BE2C (cell line): ENCODE measurements around the gene CARD10.

Source experiments
- DNase-seq: peaks from one replicate; pipeline ENCODE4 v3.0.0-alpha.2; 2020
- H3K27me3 ChIP-seq: fragments of 250-450 bp; sonication (Bioruptor Pico); 2 replicates; pipeline ENCODE4 v1.5.1; 2020; ENCODE audit warnings: mild to moderate bottlenecking
- H3K36me3 ChIP-seq: fragments of 250-450 bp; sonication (Bioruptor Pico); 2 replicates; pipeline ENCODE4 v1.5.1; 2020; ENCODE audit warnings: mild to moderate bottlenecking
- H3K4me1 ChIP-seq: fragments of 250-450 bp; sonication (Bioruptor Pico); 2 replicates; pipeline ENCODE4 v1.5.1; 2020
- H3K4me3 ChIP-seq: 2 replicates; pipeline ENCODE4 v1.5.1; 2011; ENCODE audit warnings: low read depth, low read length
- H3K9me3 ChIP-seq: fragments of 250-450 bp; sonication (Bioruptor Pico); 2 replicates; pipeline ENCODE4 v1.5.1; 2020
- TF ChIP-seq, protein P1 (sequence below): IDR thresholded peaks from 2 replicates; pipeline ENCODE4 v1.5.1; 2012; ENCODE audit warnings: mild to moderate bottlenecking, low read depth, low read length

CARD10 gene

GRCh38 chr22:37561212-37562048, 42.2 kb upstream of the CARD10 start:
- Histone ChIP-seq H3K4me3 (peak overlapping the region; percentile 33), H3K9me3 (no peaks in the 10 kb centered on the region), H3K36me3 (no peaks in the 10 kb centered on the region), H3K27me3 (peaks cover 22% of the 10 kb centered on the region), H3K4me1 (no peaks in the 10 kb centered on the region; the same call in 1 of the 2 replicates)
- peak; percentile 84 for DNase-seq
- TF ChIP-seq, protein P1, sequence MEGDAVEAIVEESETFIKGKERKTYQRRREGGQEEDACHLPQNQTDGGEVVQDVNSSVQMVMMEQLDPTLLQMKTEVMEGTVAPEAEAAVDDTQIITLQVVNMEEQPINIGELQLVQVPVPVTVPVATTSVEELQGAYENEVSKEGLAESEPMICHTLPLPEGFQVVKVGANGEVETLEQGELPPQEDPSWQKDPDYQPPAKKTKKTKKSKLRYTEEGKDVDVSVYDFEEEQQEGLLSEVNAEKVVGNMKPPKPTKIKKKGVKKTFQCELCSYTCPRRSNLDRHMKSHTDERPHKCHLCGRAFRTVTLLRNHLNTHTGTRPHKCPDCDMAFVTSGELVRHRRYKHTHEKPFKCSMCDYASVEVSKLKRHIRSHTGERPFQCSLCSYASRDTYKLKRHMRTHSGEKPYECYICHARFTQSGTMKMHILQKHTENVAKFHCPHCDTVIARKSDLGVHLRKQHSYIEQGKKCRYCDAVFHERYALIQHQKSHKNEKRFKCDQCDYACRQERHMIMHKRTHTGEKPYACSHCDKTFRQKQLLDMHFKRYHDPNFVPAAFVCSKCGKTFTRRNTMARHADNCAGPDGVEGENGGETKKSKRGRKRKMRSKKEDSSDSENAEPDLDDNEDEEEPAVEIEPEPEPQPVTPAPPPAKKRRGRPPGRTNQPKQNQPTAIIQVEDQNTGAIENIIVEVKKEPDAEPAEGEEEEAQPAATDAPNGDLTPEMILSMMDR: peak; percentile 81

DNA sequence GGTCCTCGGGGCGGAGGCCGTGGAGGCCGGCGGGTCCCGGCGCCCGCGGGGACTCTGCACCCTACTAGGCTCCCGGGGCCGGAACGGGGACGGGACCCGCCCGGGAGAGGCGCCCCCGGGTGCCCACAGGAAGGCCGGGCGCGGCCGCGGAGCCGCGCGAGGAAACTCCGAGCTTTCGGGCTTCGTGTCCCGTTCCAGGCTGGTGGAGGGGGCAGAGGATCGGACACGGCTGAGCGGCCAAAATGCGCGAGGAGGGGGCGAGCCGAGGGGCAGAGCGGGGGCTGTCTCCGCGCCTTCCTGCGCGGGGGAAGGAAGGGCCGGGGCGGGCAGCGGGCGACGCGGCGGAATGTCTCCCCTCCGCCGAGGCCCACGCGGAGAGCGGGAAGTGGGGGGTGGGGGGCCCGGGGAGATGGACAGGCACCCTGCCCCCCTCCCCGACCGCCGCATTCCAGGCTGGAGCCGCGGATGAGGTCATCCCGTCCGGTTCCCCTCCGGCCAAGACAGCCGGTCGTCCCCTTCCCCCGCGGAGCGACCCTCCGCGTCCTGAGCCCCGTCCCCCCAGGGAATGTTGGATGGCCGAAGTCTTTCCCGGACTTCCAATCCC, 41.5 kb upstream of the CARD10 start:
- DNase-seq: no peak
- no peaks in the 10 kb centered on the region for H3K36me3 ChIP-seq
- no peaks in the 10 kb centered on the region for H3K9me3 ChIP-seq
- TF ChIP-seq, protein P1: no peak
- H3K27me3 ChIP-seq: peaks cover 22% of the 10 kb centered on the region
- peak overlapping the region; percentile 33 for H3K4me3 ChIP-seq
- H3K4me1 ChIP-seq: no peaks in the 10 kb centered on the region; the same call in 1 of the 2 replicates

- Histone ChIP-seq H3K9me3 (no peaks in the 10 kb centered on the region), H3K36me3 (no peaks in the 10 kb centered on the region), H3K27me3 (peaks cover 22% of the 10 kb centered on the region), H3K4me3 (peak within 1 kb of the TSS; percentile 33), H3K4me1 (no peaks in the 10 kb centered on the region; the same call in 1 of the 2 replicates)
- TF ChIP-seq, protein P1: no peak
- DNase-seq: peak; percentile 33
Observed at GRCh38 chr22:37559901-37560607, 40.8 kb upstream of the CARD10 start, which contains the start of gene CDC42EP1. TSS of gene CDC42EP1 (plus strand) at chr22:37560480. CDS start at chr22:37566350, 5,870 bp downstream.

GRCh38 chr22:37559521-37559900, 40.3 kb upstream of the CARD10 start:
- no peak for DNase-seq
- Histone ChIP-seq H3K9me3 (no peaks in the 10 kb centered on the region), H3K27me3 (peaks cover 22% of the 10 kb centered on the region), H3K36me3 (no peaks in the 10 kb centered on the region), H3K4me1 (no peaks in the 10 kb centered on the region; the same call in 1 of the 2 replicates), H3K4me3 (no peak overlapping the region)
- TF ChIP-seq, protein P1: no peak

GRCh38 chr22:37558815-37559214, 39.6 kb upstream of the CARD10 start:
- Histone ChIP-seq H3K27me3 (peaks cover 22% of the 10 kb centered on the region), H3K4me3 (no peak overlapping the region), H3K4me1 (no peaks in the 10 kb centered on the region; the same call in 1 of the 2 replicates), H3K9me3 (no peaks in the 10 kb centered on the region), H3K36me3 (no peaks in the 10 kb centered on the region)
- no peak for DNase-seq
- TF ChIP-seq, protein P1: no peak
